ENCODE results near the gene HDAC4. TPM values are rescaled to one million over a fixed set of nuclear protein-coding genes. Genes with fewer than 3 reads are reported as not detected.

The HDAC4 gene
- total RNA-seq, 1 experiment from 2014 or later, result 44.4 TPM

DNA sequence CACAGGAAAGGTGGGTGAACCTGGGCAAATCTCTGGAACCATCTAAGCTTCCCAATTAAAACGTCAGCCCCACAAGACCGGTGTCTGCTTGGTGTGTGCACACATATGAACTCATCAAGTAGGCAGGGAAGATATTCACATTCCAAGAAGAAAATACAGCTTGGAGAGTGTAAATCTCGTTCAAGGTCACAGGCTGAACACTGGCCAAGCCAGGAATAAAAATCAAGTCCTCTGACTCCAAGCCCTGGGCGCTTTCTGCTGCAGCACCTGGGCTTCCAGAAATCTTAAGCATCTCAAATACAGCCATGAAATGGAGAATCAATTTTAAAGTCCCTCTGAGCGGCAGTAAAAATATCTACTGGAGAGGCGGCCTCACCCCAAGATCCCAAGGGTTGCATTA is 402.0 kb downstream of the HDAC4 start (continued):
- TF ChIP-seq ATF1 (CRISPR knock-in tag; IDR thresholded peaks at IDR 0.05) (no peak), JUN (CRISPR knock-in tag; IDR thresholded peaks at IDR 0.05) (no peak), CREM (CRISPR knock-in tag; IDR thresholded peaks at IDR 0.05) (no peak)
- TF ChIP-seq, protein P1, sequence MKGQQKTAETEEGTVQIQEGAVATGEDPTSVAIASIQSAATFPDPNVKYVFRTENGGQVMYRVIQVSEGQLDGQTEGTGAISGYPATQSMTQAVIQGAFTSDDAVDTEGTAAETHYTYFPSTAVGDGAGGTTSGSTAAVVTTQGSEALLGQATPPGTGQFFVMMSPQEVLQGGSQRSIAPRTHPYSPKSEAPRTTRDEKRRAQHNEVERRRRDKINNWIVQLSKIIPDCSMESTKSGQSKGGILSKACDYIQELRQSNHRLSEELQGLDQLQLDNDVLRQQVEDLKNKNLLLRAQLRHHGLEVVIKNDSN (CRISPR knock-in tag; IDR thresholded peaks at IDR 0.05), result no peak
- TF ChIP-seq, protein P2, sequence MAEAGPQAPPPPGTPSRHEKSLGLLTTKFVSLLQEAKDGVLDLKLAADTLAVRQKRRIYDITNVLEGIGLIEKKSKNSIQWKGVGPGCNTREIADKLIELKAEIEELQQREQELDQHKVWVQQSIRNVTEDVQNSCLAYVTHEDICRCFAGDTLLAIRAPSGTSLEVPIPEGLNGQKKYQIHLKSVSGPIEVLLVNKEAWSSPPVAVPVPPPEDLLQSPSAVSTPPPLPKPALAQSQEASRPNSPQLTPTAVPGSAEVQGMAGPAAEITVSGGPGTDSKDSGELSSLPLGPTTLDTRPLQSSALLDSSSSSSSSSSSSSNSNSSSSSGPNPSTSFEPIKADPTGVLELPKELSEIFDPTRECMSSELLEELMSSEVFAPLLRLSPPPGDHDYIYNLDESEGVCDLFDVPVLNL (CRISPR knock-in tag; IDR thresholded peaks at IDR 0.05; ENCODE audit: borderline replicate concordance, low read depth), result no peak
- TF ChIP-seq, protein P3, sequence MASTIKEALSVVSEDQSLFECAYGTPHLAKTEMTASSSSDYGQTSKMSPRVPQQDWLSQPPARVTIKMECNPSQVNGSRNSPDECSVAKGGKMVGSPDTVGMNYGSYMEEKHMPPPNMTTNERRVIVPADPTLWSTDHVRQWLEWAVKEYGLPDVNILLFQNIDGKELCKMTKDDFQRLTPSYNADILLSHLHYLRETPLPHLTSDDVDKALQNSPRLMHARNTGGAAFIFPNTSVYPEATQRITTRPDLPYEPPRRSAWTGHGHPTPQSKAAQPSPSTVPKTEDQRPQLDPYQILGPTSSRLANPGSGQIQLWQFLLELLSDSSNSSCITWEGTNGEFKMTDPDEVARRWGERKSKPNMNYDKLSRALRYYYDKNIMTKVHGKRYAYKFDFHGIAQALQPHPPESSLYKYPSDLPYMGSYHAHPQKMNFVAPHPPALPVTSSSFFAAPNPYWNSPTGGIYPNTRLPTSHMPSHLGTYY (CRISPR knock-in tag; IDR thresholded peaks at IDR 0.05), result no peak

Small RNAs within 50 kb of the gene (microRNA-seq; reads per million reads assigned to microRNA genes)
- gene MIR2467 (ENCODE audit: borderline number of aligned reads) (1.7 reads per million), gene MIR4269 (ENCODE audit: borderline number of aligned reads) (not detected), gene MIR4440 (ENCODE audit: borderline number of aligned reads) (not detected), gene MIR4441 (ENCODE audit: borderline number of aligned reads) (not detected)

Measured in WTC11 (cell line).